HG03196 (cell line): ENCODE data around the gene C1QL3.

Experiments used
- ATAC-seq: cut with Tn5 transposase; IDR thresholded peaks from one replicate; pipeline ENCODE4 v1.9.1; 2021; ENCODE audit not compliant: unreplicated experiment

The C1QL3 gene

DNA sequence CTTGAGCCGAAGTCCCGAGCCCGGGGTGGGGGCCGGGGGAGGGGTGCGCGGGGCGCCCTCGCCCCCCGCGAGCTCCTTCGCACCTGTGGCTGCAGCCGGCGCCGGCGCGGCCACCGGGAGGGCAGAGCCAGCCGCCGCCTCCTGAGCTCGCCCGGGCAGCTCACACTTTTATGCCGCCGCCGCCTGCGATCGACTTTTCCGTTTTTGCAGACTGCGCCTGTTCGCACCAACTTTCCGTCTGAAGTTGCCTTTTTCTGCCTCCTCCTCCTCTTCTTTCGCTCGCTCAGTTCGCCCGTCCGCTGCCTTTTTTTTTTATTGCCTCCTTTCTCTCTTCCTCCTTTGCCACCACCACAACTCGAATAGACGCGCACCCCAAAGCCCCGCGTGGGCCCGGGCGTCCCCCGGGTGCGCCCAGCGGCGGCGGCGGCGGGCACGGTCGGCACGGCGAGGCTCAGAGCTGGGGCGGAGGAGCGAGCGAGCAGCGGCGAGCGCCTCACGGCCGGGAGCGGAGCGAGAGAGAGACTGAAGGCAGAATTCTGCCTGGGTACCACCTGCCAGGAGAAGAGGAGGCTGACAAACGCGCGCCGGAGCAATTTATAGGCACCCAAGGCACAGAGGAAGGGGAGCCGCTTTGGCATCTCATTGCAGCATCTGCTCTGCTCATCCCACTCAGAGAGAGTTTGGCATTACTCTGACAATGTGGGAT lies at the start of gene C1QL3:
Gene C1QL3, minus strand, starts transcription at position 569 of the 706 bp plus-strand sequence. CDS start 814 bp downstream, outside the sequence.
- peak; percentile 30 for ATAC-seq

GRCh38 chr10:16570731-16571130 lies 49.1 kb upstream of the C1QL3 start:
- ATAC-seq, result peak; percentile 93

GRCh38 chr10:16566202-16566805 lies 44.6 kb upstream of the C1QL3 start:
- no peak for ATAC-seq

DNA sequence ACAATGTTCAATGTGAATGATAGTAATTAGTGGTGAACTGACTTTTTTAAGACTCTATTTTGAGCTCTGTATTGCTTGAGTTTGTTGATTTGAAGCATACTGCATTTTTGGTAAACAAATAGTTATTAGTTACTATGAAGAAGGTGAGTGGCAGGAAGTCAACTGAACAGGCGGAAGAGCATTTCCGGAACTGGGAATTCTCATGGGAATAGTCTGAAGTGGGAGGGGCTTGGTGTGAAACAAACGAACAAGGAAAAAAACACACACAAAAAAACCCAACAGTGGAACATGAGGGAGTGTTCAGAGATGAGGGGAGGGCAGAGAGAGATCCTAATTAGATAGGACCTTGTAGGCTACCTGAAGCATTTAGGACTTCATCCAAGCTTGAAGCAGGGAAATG lies 43.9 kb upstream of the C1QL3 start:
- no peak for ATAC-seq

- no peak for ATAC-seq
These were observed 41.2 kb upstream of the C1QL3 start for GRCh38 chr10:16562891-16563290.

- ATAC-seq, result no peak
These were observed 37.6 kb upstream of the C1QL3 start for GRCh38 chr10:16559236-16559773.

DNA sequence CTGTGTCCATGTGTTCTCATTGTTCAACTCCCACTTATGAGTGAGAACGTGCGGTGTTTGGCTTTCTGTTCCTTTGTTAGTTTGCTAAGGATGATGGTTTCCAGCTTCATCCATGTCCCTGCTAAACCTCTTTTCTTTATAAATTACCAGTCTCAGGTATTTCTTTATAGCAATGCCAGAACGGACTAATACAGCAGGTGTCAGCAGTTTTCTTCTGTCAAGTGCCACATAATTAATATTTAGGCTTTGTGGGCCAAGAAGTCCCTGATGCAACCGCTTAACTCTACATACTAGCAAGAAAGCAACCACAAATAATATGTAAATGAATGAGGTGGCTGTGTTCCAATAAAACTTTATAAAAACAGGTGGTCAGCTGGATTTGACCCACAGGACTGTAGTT lies 26.3 kb upstream of the C1QL3 start:
- ATAC-seq, result no peak

GRCh38 chr10:16545116-16545736 lies 23.5 kb upstream of the C1QL3 start:
- ATAC-seq, result no peak

GRCh38 chr10:16544591-16544990 lies 22.9 kb upstream of the C1QL3 start:
- ATAC-seq, result no peak

GRCh38 chr10:16544099-16544498 lies 22.4 kb upstream of the C1QL3 start:
- no peak for ATAC-seq

DNA sequence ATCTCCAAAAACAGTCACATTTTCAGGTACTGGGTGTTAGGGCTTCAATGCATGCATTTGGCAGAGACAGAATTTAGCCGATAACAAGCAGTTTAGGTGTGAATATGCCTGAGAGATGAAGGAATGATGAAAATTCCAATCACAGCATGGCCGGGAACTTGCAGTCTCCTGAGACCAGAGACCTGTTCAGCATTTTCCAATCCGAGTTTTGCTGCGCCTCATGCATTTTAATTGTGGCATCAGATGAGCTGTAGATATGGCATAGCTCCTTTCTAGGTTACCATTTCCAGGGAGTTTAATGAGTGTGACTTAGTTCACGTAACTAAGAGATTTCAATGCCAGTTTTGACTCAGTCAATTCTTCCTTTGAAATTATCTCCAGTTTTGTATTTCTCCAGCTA lies 14.5 kb upstream of the C1QL3 start:
- no peak for ATAC-seq

- ATAC-seq, result no peak
These were observed 8.2 kb upstream of the C1QL3 start for GRCh38 chr10:16529853-16530252.

- ATAC-seq, result no peak
These were observed 5.8 kb upstream of the C1QL3 start for GRCh38 chr10:16527452-16527851.

DNA sequence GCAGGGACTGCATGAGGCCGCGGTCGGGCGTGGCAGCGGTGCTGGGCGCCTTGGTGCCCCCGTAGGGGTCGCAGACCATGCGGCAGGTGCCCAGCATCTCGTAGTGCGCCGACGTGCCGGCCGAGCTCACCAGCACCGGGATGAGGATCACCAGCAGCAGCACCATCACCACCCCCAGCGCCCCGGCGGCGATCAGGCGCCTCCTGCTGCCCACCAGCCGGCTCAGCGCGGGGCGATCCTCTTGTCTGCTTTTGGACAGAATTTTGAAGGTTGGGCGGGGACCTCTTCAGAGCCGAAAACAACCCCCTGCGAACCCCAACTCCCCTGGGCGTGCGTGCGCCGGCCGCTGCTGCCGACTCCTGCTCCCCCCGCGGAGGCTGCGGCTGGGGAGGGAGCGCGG lies 779 bp downstream of the C1QL3 start:
- ATAC-seq, result peak; percentile 74

DNA sequence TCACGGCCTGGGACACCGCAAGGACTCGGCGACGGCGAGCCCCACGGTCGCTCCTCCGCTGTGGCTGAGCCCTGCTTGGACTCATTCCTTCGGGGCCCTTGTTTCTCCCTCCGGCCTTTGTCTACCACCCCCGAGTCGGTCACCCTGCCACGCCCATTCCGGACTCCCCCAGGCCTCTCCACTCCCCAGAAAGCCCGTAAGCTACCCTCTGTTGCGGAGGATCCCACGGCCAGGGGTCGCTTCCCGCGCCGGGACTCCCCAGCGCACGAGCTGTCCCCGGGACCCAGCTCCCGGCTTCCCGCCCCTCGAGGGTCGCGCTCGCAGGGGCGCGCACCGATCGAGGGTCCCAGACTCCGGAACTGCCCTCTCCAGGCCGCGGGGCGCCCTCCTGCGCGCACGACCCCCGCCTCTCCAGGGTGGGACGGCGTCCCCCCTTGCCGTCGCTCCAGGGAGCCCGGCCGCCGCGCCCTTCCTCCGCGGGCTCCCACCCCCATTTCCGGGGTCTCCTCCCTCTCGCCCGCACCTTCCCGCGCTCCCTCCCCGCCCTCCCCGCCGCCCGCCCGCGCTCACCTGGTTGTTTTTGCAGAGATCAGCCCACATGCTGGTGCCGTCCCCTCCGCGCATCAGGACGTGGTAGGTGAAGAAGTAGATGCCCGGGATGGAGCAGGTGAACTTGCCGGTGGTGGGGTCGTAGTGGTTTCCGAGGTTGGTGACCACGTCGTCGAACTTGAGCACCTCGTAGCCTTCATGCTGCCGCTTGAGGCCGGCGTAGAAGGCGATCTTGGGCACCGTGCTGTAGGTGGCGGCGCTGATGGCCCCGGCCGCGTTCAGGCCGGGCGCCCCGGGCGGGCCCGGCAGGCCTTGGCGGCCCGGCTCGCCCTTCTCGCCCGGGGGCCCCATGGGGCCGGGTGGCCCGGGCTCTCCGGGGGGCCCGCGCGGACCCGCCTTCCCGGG lies 1.5 kb downstream of the C1QL3 start:
- peak; percentile 35 for ATAC-seq

GRCh38 chr10:16519250-16519907 lies 2.3 kb downstream of the C1QL3 start:
- ATAC-seq, result no peak

DNA sequence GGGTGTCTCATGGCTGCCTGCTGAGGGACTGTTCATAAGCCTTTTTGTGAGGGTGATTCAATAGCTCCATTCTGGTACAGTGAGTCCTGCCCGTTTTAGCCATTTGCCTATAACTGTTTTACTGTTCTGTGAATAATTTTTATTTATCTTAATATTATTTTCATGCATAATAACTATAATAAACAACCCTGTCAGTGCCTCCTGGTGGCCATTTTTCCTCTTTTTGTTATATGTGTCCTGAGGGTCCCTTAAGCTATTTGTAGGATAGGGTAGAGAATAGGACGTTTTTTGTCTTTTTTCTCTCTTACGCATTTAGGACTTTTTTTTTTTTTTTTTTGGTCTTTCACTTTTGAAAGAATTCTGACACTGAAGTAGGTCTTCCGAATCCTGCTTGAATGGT lies 2.9 kb downstream of the C1QL3 start:
- ATAC-seq, result no peak

GRCh38 chr10:16510843-16511242 lies 10.8 kb downstream of the C1QL3 start:
- no peak for ATAC-seq

- ATAC-seq, result no peak
These were observed 11.7 kb downstream of the C1QL3 start for GRCh38 chr10:16509996-16510395.

GRCh38 chr10:16505161-16505560 lies 16.5 kb downstream of the C1QL3 start:
- no peak for ATAC-seq
